GM18873 (cell line): ENCODE results near the gene DBF4B.
"Not testable (repeated sequence)": the region's sequence is repeated elsewhere in the genome, so short reads cannot be mapped to it uniquely, and the experiment has no call there.

Source experiments
- ATAC-seq: cut with Tn5 transposase; IDR thresholded peaks from one replicate; pipeline ENCODE4 v1.9.1; 2021; ENCODE audit warnings: mild to moderate bottlenecking, moderate library complexity, moderate number of reproducible peaks; ENCODE audit not compliant: unreplicated experiment, low FRiP score

DBF4B gene

GRCh38 chr17:44722254-44722653 is 13.8 kb downstream of the DBF4B start:
- ATAC-seq: no peak

- not testable (repeated sequence) for ATAC-seq
These were observed 17.7 kb downstream of the DBF4B start for GRCh38 chr17:44726121-44726520.

GRCh38 chr17:44733753-44734152 is 25.3 kb downstream of the DBF4B start:
- no peak for ATAC-seq

GRCh38 chr17:44734272-44734671 is 25.8 kb downstream of the DBF4B start:
- ATAC-seq: no peak

- ATAC-seq: no peak
These were observed 28.2 kb downstream of the DBF4B start for GRCh38 chr17:44736551-44737240.

- no peak for ATAC-seq
These were observed 29.9 kb downstream of the DBF4B start for GRCh38 chr17:44738214-44738906.

GRCh38 chr17:44741316-44741715 is 32.9 kb downstream of the DBF4B start:
- no peak for ATAC-seq

- ATAC-seq: no peak
These were observed 36.8 kb downstream of the DBF4B start for GRCh38 chr17:44745301-44745700.

- ATAC-seq: not testable (repeated sequence)
These were observed 37.3 kb downstream of the DBF4B start for GRCh38 chr17:44745738-44746137.

GRCh38 chr17:44747566-44747965 is 39.1 kb downstream of the DBF4B start:
- no peak for ATAC-seq

- ATAC-seq: no peak
These were observed 40.9 kb downstream of the DBF4B start for GRCh38 chr17:44749076-44749979.

- no peak for ATAC-seq
These were observed 41.5 kb downstream of the DBF4B start for GRCh38 chr17:44749980-44750318.

- ATAC-seq: no peak
These were observed 42.9 kb downstream of the DBF4B start for GRCh38 chr17:44751331-44751730.

- no peak for ATAC-seq
These were observed 43.3 kb downstream of the DBF4B start for GRCh38 chr17:44751806-44752205.

GRCh38 chr17:44752953-44753861 is 44.7 kb downstream of the DBF4B start:
- no peak for ATAC-seq

- no peak for ATAC-seq
These were observed 45.8 kb downstream of the DBF4B start for GRCh38 chr17:44754276-44754675.

- ATAC-seq: not testable (repeated sequence)
These were observed 46.7 kb downstream of the DBF4B start for GRCh38 chr17:44755180-44755579.

- no peak for ATAC-seq
These were observed 48.8 kb downstream of the DBF4B start for GRCh38 chr17:44757045-44757917.

GRCh38 chr17:44757918-44758413 is 49.5 kb downstream of the DBF4B start:
- ATAC-seq: no peak
